Lower leg skin (tissue), 4 donors: ENCODE data around the gene USF1. TPM values are rescaled to one million over a fixed set of nuclear protein-coding genes. Genes with fewer than 3 reads are reported as not detected.
"Not testable (repeated sequence)": the region's sequence is repeated elsewhere in the genome, so short reads cannot be mapped to it uniquely, and the experiment has no call there.

Source experiments
- DNase-seq, 2 donors: peaks; one replicate each; pipeline ENCODE4 v3.0.0-alpha.2; 2019; ENCODE audit warnings: low spot score in 2 of 2
- H3K4me3 ChIP-seq: fragments of 200-600 bp; sonication (generic); 2 replicates; pipeline ENCODE4 v1.5.1; 2017; ENCODE audit warnings: mild to moderate bottlenecking, low read depth; ENCODE audit not compliant: poor library complexity, severe bottlenecking
- POLR2A ChIP-seq, 2 donors: fragments of 450-650 bp; IDR thresholded peaks; one replicate each; pipeline ENCODE4 v1.6.1; 2016 to 2017; ENCODE audit warnings: antibody characterized with exemption in 2 of 2, mild to moderate bottlenecking in 1 of 2, moderate library complexity in 1 of 2
- WGBS, 2 donors: methylation state at CpG; one replicate each; pipeline ENCODE4 v1.1.5; 2018; 5-methylcytosine and 5-hydroxymethylcytosine counted together
- intact Hi-C: fragments of 100-400 bp; cut with DNase I; formaldehyde crosslinking; loops from one replicate; pipeline ENCODE4 v1.15.0; 2023; ENCODE audit warnings: low total_unique reads
- total RNA-seq, 4 donors: library from RNA; depleted of rRNA; stranded (reverse); fragments of >200 nt; gene quantifications; one replicate each; pipeline ENCODE4 v1.1.0, GENCODE V29; 2016
- TF ChIP-seq, protein P1 (sequence below), 3 donors: fragments of 450-650 bp; IDR thresholded peaks; one replicate each; pipeline ENCODE4 v1.5.1; 2016; ENCODE audit warnings: antibody characterized with exemption in 3 of 3, mild to moderate bottlenecking in 3 of 3, moderate library complexity in 2 of 3

USF1 gene
- total RNA-seq, 4 donors from 2014 or later, result 35.3 to 59.4 (median 43.3) TPM

GRCh38 chr1:160997323-160998038 lies 48.3 kb downstream of the USF1 start:
- intact Hi-C loops, result no loop called here
- WGBS, 2 donors, result 67 to 86% methylated on average over 1 of the region's 1 CpG
- no peak overlapping the region for H3K4me3 ChIP-seq
- no peak for TF ChIP-seq POLR2A (IDR thresholded peaks at IDR 0.05)
- TF ChIP-seq, protein P1, sequence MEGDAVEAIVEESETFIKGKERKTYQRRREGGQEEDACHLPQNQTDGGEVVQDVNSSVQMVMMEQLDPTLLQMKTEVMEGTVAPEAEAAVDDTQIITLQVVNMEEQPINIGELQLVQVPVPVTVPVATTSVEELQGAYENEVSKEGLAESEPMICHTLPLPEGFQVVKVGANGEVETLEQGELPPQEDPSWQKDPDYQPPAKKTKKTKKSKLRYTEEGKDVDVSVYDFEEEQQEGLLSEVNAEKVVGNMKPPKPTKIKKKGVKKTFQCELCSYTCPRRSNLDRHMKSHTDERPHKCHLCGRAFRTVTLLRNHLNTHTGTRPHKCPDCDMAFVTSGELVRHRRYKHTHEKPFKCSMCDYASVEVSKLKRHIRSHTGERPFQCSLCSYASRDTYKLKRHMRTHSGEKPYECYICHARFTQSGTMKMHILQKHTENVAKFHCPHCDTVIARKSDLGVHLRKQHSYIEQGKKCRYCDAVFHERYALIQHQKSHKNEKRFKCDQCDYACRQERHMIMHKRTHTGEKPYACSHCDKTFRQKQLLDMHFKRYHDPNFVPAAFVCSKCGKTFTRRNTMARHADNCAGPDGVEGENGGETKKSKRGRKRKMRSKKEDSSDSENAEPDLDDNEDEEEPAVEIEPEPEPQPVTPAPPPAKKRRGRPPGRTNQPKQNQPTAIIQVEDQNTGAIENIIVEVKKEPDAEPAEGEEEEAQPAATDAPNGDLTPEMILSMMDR (IDR thresholded peaks at IDR 0.05), result no peak
- peak; percentile 42 to 88 for DNase-seq

DNA sequence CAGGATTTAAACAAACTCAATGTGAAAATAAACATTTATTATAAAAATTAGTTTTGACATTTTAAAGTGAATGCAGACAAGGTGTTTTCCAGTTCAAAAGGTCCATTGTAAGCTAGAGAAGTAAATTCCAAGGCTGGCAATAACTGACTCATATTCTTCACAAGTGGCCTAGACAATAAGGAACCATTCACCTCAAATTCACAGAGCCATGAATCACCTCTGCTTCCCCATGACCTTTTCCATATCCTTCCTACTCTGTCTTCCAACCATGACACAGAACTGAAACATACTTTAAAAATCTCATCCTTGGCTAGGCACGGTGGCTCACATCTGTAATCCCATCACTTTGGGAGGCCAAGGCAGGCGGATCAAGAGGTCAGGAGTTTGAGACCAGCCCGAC lies 49.6 kb downstream of the USF1 start:
- DNase-seq, result no peak
- 81 to 83% methylated on average over 3 of the region's 3 CpGs for WGBS, 2 donors
- intact Hi-C loops, result no loop called here
- TF ChIP-seq, protein P1 (IDR thresholded peaks at IDR 0.05), result no peak
- no peak for TF ChIP-seq POLR2A (IDR thresholded peaks at IDR 0.05)
- H3K4me3 ChIP-seq, result no peak overlapping the region

DNA sequence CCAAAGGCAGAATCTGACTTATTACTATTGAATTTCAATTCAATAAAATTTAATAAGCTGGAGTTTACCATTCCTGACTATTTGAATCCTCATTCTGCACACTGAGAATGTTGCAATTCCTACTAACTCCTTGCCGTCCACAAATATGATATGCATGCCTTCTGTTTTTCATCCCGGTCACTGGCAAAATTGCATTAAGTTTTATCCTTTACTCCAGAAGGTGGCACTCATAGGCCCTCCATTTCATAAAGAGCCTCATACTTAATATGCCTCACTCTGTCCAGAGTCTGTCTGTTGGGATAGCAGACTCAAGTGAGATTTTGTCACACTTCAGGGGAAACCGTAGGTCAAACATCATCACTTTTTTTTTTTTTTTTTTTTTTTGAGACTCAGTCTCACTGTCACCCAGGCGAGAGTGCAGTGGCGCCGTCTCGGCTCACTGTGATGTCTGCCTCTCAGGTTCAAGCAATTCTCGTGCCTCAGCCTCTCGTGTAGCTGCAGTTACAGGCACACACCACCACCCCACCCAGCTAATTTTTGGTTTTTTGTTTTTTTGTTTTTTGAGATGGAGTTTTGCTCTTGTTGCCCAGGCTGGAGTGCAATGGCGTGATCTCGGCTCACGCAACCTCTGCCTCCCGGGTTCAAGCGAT lies 52.1 kb downstream of the USF1 start:
- H3K4me3 ChIP-seq, result no peak overlapping the region
- DNase-seq, result no peak
- WGBS, 2 donors, result 75 to 78% methylated on average over 14 of the region's 14 CpGs
- intact Hi-C loops, result no loop called here
- TF ChIP-seq, protein P1 (IDR thresholded peaks at IDR 0.05), result no peak
- no peak for TF ChIP-seq POLR2A (IDR thresholded peaks at IDR 0.05)

DNA sequence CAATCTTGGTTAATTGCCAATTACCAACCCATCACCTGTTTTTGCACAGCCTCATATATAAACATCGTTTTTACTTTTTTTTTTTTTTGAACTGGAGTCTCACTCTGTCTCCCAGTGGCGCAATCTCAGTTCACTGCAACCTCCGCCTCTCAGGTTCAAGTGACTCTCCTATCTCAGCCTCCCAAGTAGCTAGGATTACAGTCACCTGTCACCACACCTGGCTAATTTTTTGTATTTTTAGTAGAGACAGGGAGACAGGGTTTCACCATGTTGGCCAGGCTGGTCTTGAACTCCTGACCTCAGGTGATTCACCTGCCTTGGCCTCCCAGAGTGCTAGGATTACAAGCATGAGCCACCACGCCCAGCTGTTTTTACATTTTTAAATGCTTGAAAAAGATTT lies 53.7 kb downstream of the USF1 start:
- H3K4me3 ChIP-seq, intact Hi-C loops, DNase-seq: not testable (repeated sequence)
- WGBS, 2 donors, result 77 to 86% methylated on average over 4 of the region's 4 CpGs

Other genes starting within 250 kb of the USF1 start
- gene LY9, start 249.8 kb downstream of the USF1 start, total RNA-seq, result 1 to 10 TPM in 2 of 4 donors, under 1 TPM in 2; 0.23 to 1.6 (median 0.84) TPM
- gene CD244, start 183.1 kb downstream of the USF1 start, total RNA-seq, result under 1 TPM in 3 of 4 donors, not detected in 1; 0.25 to 0.63 (median 0.34) TPM
- not detected for gene ITLN1, start 160.8 kb downstream of the USF1 start, total RNA-seq
- gene ITLN2, start 91.2 kb downstream of the USF1 start, total RNA-seq, result 1 to 10 TPM in 2 of 4 donors, not detected in 2; 1.0 to 1.2 TPM
- gene F11R, start 24.8 kb downstream of the USF1 start, total RNA-seq, result 100 to 1,000 TPM in 2 of 4 donors, 10 to 100 TPM in 2; 68.4 to 125 (median 97.5) TPM
- 100 to 1,000 TPM in 3 of 4 donors, 10 to 100 TPM in 1; 94.9 to 136 (median 107) TPM for gene TSTD1, start 7.0 kb downstream of the USF1 start, total RNA-seq
- gene ARHGAP30, start 23.9 kb upstream of the USF1 start, total RNA-seq, result 10 to 100 TPM in 2 of 4 donors, 1 to 10 TPM in 2; 8.5 to 14.8 (median 9.9) TPM
- gene NECTIN4, start 43.6 kb upstream of the USF1 start, total RNA-seq, result 100 to 1,000 TPM; 176 to 239 (median 208) TPM
- gene KLHDC9, start 52.4 kb upstream of the USF1 start, total RNA-seq, result 1 to 10 TPM in 2 of 4 donors, under 1 TPM in 2; 0.42 to 4.2 (median 1.9) TPM
- 10 to 100 TPM; 19.3 to 24.7 (median 22.4) TPM for gene PFDN2, start 72.1 kb upstream of the USF1 start, total RNA-seq
- gene NIT1, start 72.1 kb upstream of the USF1 start, total RNA-seq, result 10 to 100 TPM; 26.6 to 35.8 (median 30.2) TPM
- 10 to 100 TPM; 26.6 to 38.2 (median 29.6) TPM for gene DEDD, start 86.7 kb upstream of the USF1 start, total RNA-seq
- 100 to 1,000 TPM in 1 of 4 donors, 10 to 100 TPM in 3; 42.0 to 100 (median 82.5) TPM for gene UFC1, start 108.0 kb upstream of the USF1 start, total RNA-seq
- 10 to 100 TPM; 13.7 to 28.8 (median 25.3) TPM for gene USP21, start 113.5 kb upstream of the USF1 start, total RNA-seq
- gene PPOX, start 120.4 kb upstream of the USF1 start, total RNA-seq, result 10 to 100 TPM; 16.7 to 46.5 (median 24.8) TPM
- 10 to 100 TPM; 40.9 to 49.9 (median 44.0) TPM for gene B4GALT3, start 131.5 kb upstream of the USF1 start, total RNA-seq
- 10 to 100 TPM in 1 of 4 donors, 1 to 10 TPM in 2, under 1 TPM in 1; 0.20 to 15.3 (median 4.2) TPM for gene ADAMTS4, start 153.1 kb upstream of the USF1 start, total RNA-seq
- 100 to 1,000 TPM in 3 of 4 donors, 10 to 100 TPM in 1; 88.7 to 127 (median 106) TPM for gene NDUFS2, start 156.4 kb upstream of the USF1 start, total RNA-seq
- gene FCER1G, start 169.3 kb upstream of the USF1 start, total RNA-seq, result 10 to 100 TPM in 2 of 4 donors, 1 to 10 TPM in 2; 5.0 to 31.9 (median 17.9) TPM
- not detected for gene APOA2, start 177.7 kb upstream of the USF1 start, total RNA-seq
- gene TOMM40L, start 180.1 kb upstream of the USF1 start, total RNA-seq, result 10 to 100 TPM in 1 of 4 donors, 1 to 10 TPM in 3; 3.8 to 11.9 (median 7.7) TPM
- 1 to 10 TPM in 1 of 4 donors, not detected in 3; 2.1 TPM for gene NR1I3, start 192.2 kb upstream of the USF1 start, total RNA-seq
- 1 to 10 TPM in 3 of 4 donors, under 1 TPM in 1; 0.80 to 9.1 (median 4.6) TPM for gene PCP4L1, start 212.8 kb upstream of the USF1 start, total RNA-seq